HL-60 (cell line): ENCODE results near the gene GRPEL2.

Experiments used
- DNase-seq, 2 experiments: peaks; one replicate each; pipeline ENCODE4 v3.0.0-alpha.2; 2010 to 2020; ENCODE audit warnings: low read depth in 1 of 2, low spot score in 1 of 2
- H3K27ac ChIP-seq: fragments of 250-450 bp; sonication (Bioruptor Pico); replicated peaks from 2 replicates; pipeline ENCODE4 v1.5.1; 2020; ENCODE audit warnings: mild to moderate bottlenecking, moderate library complexity
- H3K27me3 ChIP-seq: fragments of 250-450 bp; sonication (Bioruptor Pico); 2 replicates; pipeline ENCODE4 v1.5.1; 2021; ENCODE audit warnings: mild to moderate bottlenecking, moderate library complexity; ENCODE audit not compliant: insufficient read depth, poor library complexity, severe bottlenecking
- H3K4me3 ChIP-seq: replicated peaks from 2 replicates; pipeline ENCODE4 v1.5.1; 2011; ENCODE audit warnings: mild to moderate bottlenecking, control low read depth, low read length; ENCODE audit not compliant: insufficient read depth
- GABPA ChIP-seq: IDR thresholded peaks from 2 replicates; pipeline ENCODE4 v1.6.1; 2012; ENCODE audit warnings: low read depth
- POLR2AphosphoS5 ChIP-seq: IDR thresholded peaks from 2 replicates; pipeline ENCODE4 v1.6.1; 2012; ENCODE audit warnings: low read depth
- SPI1 ChIP-seq: IDR thresholded peaks from 2 replicates; pipeline ENCODE4 v1.6.1; 2012; ENCODE audit warnings: low read depth, mild to moderate bottlenecking, borderline replicate concordance
- TF ChIP-seq, protein P1 (sequence below): IDR thresholded peaks from 2 replicates; pipeline ENCODE4 v1.6.1; 2012; ENCODE audit warnings: low read depth; ENCODE audit not compliant: insufficient replicate concordance
- TF ChIP-seq, protein P2 (sequence below): IDR thresholded peaks from one replicate; pipeline ENCODE4 v1.5.1; 2011; ENCODE audit warnings: low read length, control low read depth, inconsistent platforms; ENCODE audit not compliant: insufficient read depth

The GRPEL2 gene

DNA sequence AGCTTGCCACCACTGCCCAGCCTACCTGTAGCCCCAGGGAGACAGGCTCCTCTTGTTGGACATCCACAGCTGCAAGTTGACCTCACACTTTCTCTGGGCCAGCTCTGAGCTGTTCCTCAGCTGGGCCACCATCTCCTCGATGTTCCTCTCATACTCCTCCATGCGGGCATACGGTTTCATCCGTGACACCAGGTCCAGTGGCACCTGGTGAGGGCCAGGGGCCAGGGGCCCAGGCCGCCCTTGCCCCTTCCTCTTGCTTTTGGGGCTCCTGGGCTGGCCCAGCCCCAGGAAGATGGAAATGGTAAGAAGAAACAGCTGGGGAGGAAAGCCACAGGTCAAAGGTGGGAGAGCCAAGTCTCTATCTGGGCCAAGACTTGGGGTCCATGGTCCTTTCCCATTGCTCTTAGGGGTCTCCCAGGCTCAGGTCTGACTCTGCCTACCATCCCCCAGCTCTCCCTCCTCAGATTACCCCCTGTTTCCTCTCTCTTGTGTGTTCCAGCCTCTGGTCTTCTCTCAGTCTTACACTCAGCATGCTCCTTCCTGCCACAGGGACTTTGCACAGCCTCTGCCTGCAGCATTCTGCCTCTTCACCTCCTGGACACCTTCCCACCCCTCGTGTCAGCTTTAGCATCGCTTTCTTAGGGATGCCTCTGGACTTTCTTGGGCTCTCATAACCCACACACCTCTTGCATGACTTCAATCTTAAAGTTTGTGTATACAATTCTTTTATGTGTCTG, 31.6 kb downstream of the GRPEL2 start:
- TF ChIP-seq SPI1 (no peak), POLR2AphosphoS5 (no peak), GABPA (no peak)
- TF ChIP-seq, protein P1, sequence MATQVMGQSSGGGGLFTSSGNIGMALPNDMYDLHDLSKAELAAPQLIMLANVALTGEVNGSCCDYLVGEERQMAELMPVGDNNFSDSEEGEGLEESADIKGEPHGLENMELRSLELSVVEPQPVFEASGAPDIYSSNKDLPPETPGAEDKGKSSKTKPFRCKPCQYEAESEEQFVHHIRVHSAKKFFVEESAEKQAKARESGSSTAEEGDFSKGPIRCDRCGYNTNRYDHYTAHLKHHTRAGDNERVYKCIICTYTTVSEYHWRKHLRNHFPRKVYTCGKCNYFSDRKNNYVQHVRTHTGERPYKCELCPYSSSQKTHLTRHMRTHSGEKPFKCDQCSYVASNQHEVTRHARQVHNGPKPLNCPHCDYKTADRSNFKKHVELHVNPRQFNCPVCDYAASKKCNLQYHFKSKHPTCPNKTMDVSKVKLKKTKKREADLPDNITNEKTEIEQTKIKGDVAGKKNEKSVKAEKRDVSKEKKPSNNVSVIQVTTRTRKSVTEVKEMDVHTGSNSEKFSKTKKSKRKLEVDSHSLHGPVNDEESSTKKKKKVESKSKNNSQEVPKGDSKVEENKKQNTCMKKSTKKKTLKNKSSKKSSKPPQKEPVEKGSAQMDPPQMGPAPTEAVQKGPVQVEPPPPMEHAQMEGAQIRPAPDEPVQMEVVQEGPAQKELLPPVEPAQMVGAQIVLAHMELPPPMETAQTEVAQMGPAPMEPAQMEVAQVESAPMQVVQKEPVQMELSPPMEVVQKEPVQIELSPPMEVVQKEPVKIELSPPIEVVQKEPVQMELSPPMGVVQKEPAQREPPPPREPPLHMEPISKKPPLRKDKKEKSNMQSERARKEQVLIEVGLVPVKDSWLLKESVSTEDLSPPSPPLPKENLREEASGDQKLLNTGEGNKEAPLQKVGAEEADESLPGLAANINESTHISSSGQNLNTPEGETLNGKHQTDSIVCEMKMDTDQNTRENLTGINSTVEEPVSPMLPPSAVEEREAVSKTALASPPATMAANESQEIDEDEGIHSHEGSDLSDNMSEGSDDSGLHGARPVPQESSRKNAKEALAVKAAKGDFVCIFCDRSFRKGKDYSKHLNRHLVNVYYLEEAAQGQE: no peak
- TF ChIP-seq, protein P2, sequence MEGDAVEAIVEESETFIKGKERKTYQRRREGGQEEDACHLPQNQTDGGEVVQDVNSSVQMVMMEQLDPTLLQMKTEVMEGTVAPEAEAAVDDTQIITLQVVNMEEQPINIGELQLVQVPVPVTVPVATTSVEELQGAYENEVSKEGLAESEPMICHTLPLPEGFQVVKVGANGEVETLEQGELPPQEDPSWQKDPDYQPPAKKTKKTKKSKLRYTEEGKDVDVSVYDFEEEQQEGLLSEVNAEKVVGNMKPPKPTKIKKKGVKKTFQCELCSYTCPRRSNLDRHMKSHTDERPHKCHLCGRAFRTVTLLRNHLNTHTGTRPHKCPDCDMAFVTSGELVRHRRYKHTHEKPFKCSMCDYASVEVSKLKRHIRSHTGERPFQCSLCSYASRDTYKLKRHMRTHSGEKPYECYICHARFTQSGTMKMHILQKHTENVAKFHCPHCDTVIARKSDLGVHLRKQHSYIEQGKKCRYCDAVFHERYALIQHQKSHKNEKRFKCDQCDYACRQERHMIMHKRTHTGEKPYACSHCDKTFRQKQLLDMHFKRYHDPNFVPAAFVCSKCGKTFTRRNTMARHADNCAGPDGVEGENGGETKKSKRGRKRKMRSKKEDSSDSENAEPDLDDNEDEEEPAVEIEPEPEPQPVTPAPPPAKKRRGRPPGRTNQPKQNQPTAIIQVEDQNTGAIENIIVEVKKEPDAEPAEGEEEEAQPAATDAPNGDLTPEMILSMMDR: no peak
- Histone ChIP-seq H3K4me3 (no peak overlapping the region), H3K27me3 (no peaks in the 10 kb centered on the region), H3K27ac (no peak overlapping the region)
- DNase-seq: no peak

DNA sequence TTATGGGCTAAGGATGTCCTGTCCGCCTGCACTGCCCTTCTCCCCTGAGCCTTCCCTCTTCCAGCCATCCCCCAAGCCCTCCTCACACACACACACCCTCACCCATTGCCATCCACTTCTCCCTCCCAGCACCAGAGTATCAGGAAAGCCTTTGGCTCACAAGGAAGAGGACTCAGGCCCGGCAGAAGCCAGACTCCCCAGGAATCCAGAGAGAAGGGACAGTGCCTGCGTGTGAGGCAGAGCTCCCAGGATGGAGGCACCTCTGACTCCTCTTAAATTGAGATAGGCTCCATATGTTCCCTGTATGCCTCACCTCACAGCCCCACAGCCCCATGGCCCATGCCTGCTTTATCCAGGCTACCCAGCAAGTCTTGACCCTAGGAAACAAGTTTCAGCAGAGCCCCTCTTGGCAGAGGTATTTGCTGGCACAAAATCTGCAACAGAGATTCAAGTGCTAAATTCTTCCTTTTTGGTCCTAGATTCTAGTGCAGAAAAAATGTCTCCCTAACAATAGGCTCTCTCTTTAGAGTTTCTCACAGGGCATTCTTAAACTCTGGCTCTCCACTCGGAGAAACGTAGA, 33.0 kb downstream of the GRPEL2 start:
- Histone ChIP-seq H3K27ac (no peak overlapping the region), H3K27me3 (no peaks in the 10 kb centered on the region), H3K4me3 (no peak overlapping the region)
- TF ChIP-seq POLR2AphosphoS5: no peak
- TF ChIP-seq, protein P2: no peak
- TF ChIP-seq, protein P1: no peak
- no peak for TF ChIP-seq GABPA
- no peak for TF ChIP-seq SPI1
- DNase-seq: no peak

DNA sequence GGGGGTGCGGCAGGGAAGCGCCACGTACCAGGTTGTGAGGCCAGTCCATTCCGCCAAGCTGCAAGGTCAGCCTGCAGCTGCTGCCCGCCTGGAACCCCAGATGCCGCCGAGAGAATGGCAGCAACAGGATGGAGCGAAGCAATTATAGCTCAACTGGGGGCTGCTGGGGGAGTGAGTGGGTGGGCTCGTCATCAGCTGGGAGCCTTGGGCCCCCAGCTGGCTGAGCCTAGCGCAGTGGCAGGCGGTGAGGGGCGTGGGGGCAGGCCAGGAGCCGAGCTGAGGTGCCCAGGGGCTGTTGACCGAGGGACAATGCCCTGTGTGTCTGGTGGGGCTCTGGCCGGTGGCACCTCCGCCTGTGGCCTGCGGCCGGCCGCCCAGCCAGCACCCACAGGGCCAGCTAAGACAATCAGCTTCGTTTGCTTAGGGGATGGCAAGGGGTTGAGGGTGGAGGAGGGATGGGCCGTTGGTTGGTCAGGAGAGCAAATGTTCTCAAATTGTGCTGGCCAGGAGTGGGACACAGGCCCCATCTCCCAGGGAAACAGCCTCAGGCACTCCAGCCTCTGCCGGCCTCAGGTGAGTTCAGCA, 34.0 kb downstream of the GRPEL2 start, which contains the start of gene IL17B:
IL17B (minus strand) TSS at position 116 of the 585 bp plus-strand sequence; CDS start at position 49, 67 bp downstream.
- no peak for DNase-seq
- H3K4me3 ChIP-seq: no peak within 1 kb of the TSS
- TF ChIP-seq, protein P1: no peak
- TF ChIP-seq, protein P2: no peak
- no peak for TF ChIP-seq SPI1
- no peak for TF ChIP-seq POLR2AphosphoS5
- TF ChIP-seq GABPA: no peak
- H3K27ac ChIP-seq: no peak within 1 kb of the TSS
- H3K27me3 ChIP-seq: no peaks in the 10 kb centered on the region
